Measurements from ENCODE around the gene ELK4.

ELK4 gene

GRCh38 chr1:205579711-205580110 lies 52.1 kb downstream of the ELK4 start:
- DNase-seq = no peak

- DNase-seq = no peak
Observed at GRCh38 chr1:205578780-205579571, 52.8 kb downstream of the ELK4 start.

DNA sequence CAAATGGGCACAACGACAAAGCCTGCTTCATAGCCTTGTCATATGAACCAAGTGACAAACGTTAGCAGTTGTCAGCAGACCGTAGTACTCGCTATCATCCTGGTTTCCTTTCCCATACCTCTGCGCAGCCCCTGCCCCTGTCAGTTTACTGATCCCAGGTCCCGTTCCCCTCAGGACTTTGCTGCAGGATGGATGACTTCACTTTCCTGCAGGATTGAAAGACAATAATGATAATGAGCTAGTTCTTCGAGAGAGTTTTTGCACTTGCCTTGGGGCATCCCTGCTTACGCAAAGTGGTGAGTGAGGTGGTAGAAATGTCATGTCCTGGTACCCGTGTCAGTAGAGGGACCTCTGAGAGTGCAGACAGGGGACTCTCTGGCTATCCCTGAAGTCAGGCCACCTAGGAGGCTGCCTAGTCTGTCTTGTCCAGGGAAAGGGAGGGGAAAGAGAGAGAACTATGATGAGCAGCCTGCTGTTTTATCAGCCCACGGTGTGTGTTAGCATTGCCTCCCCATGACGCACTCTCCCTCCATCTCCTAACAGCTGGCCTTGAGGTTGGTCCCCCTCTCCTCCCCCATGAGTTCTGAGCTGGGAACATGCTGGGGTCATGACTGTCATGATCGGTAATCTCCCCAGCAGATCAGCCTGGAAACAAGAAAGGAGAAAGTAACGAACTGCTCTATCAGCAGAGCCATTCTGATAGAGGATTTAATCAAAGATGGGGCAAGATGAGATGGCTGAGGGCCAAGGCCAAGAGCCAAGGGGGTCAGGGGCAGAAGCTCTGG lies 53.7 kb downstream of the ELK4 start:
- DNase-seq = no peak

GRCh38 chr1:205576805-205577761 lies 54.7 kb downstream of the ELK4 start:
- no peak for DNase-seq

- DNase-seq = no peak
Observed at GRCh38 chr1:205576011-205576410, 55.8 kb downstream of the ELK4 start.

DNA sequence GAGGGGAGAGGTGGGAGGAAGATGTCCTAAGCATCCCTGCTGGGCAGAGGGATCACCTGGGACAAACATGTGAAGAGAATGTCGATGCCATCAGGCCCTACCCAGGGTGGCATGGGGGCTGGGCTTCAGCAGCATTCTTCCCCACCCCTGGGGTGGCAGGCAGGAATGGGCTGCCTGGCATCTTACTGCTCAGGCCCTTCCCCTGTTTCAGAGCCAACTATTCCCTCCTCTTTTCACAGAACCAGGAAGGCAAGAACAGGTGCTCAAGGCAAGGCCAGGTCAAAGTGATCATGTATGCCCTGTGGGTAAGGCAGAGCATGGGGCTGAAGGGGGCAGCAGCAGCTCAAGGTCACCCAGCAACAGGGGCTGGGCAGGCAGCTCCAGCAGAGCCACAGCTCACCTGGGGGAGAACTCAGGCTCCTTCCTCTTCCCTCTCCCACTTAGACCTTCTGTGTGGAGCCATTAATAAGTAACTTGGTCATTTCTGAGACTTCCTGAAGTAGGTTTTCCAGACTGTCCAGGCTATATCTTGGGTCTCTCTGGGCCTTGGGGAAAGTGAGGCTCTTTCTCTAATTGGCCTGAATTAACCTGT lies 56.4 kb downstream of the ELK4 start:
- no peak for DNase-seq

GRCh38 chr1:205572421-205572820 lies 59.4 kb downstream of the ELK4 start:
- DNase-seq = no peak

DNA sequence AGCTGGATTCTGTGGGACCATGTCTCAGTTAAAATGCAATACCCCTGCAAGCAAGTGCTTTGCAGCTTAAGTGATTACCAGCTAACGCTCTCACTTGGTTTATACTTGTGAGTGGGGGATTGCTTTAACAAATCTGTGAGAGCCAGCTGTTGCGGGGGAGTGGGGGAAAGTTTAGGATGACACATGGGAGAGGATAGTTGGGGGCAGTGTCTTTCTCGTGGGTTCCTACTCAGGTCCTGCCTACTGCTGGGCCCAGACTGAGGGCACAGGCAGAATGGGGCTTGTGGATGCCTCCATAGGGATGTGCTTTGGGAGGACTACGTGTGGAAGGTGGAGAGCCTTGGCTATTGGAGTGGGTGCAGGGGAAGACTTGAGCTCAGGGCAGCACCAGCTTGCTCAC lies 60.1 kb downstream of the ELK4 start:
- no peak for DNase-seq

DNA sequence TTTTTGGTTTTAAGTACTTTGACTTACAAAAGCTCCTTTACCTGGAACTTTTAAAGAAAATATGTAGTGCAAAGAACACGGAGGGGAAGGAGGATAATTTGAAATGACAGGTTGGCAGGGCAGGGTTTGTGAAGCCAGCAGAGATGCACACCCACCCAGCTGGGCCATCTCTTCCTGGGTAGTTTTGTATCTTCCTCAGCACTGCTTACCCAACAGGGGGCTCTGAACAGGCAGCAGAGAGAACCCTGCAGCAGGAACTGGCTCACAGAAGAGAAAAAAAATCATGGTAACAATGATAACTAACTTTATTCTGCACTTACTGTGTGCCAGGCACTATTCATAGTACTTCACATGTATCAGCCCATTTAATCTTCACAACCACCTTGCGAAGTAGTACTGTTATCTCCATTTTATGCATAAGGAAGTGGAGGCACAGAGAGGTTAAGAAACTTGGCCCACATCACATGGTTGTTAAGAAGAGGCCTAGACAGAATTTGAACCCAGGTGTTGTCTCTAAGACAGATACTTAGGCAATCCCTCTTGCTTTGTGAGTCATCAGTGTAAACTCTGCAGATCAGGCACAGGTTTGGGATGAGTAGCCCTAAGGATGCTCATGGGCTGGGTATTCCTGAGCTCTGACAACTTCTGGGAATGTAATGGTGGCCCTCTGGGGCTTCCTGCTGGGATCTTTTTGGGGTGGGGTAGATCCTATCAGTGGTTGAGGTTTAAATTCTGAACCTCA lies 60.8 kb downstream of the ELK4 start:
- no peak for DNase-seq

GRCh38 chr1:205570173-205570501 lies 61.7 kb downstream of the ELK4 start:
- no peak for DNase-seq

DNA sequence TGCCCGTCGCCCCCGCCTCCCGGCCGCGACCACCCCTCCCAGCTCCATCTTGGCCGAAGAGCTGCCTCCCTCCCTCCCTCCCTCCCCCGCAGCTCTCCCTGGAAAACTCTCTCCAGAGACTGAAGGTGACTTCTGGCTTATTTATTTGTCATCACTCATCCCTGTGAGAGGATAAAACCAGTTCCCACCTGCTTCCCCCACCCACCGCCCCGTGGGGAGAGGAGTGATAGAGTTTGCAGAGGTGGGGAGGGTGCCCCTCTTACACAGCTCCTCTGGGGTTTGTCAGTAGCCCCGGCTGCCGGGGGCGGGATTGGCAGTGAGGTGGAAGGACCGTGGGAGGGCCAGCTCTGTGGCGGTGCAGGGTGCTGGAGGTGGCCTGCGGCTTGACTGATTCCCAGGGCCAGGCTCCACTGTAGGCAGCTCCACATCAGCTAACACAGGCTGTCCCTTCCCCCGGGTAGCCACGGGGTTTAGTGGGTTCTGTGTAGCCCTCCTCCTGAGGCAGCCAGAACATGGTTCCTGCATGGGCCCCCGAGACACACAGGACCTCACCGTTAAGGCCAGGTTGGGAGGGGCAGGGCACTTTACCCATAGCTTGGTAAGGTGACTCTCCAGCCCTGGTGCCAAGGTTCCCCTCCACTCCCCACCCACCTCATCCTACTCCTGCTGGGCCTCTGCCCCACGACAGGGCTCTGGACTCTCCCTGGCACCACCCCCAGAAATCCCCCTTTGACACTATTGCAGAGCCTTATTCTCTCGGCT lies 62.2 kb downstream of the ELK4 start:
- no peak for DNase-seq

DNA sequence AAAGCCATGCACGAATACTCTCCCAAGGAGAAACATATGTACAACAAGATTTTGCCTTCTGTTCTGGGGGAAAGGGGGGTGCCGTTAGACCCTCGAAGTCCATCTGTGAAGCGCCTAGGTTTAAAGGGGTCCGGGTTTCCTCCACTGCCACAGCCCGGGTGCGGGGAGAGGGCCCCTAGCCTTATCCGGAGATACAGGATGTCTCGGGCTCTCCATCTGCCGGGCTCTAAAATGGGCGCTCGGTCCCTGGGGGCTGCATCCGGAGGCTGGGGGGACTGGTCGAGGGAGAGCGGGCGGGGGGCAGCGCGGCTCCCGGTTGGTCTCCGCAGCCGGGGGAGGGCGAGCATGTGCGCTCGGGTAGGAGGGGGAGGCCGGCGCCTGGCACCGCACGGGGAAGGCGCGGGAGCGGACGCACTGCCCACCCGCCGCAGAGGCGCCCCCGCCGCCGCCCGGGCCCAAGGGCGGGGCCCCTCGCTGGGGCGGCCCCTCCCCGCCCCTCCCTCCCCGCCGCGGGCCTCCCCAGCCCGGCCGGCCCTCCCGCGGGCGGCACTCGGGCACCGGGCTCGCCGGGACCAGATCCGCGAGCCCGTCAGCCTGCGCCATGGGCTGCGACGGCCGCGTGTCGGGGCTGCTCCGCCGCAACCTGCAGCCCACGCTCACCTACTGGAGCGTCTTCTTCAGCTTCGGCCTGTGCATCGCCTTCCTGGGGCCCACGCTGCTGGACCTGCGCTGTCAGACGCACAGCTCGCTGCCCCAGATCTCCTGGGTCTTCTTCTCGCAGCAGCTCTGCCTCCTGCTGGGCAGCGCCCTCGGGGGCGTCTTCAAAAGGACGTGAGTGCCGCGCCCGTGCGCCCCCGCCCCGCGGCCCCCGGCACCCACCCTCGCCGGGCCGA lies 63.1 kb downstream of the ELK4 start:
- no peak for DNase-seq

DNA sequence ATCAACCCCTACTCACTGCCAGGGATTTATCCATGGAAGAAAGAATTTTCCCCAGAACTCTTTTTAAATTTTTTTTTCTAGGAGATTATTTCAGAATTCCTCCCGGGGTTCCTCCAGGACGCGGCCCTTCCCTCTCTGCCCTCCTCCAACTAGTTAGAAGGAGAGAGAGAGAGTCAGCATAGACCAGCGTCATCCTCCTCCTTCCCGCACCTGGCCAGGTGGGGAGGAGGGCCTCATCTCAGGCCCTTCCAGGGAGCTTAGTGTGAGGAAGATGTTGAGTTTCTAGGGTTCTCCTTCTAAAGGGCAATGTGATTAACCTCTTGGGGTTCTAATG lies 63.7 kb downstream of the ELK4 start:
- DNase-seq = no peak

- no peak for DNase-seq
Observed at GRCh38 chr1:205567716-205568115, 64.1 kb downstream of the ELK4 start.

DNA sequence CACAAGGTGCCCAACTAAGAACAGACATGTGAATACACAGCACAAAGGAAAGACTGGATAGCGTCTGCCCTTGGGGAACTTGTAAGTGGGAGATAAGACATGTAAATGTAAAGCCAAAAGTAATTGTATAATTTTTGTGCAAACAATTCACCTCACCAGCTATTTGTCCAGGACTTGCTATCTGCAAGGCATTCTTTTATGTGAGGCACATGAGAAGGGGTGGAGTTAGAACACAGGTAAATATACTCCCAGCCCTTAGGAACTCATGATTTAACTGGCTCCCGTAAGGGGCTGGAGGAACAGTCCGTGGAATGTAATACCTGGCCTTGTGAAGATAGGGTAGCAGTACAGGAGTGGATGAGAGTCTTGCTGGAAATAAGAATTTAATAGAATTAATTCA lies 66.0 kb downstream of the ELK4 start:
- DNase-seq = no peak

DNA sequence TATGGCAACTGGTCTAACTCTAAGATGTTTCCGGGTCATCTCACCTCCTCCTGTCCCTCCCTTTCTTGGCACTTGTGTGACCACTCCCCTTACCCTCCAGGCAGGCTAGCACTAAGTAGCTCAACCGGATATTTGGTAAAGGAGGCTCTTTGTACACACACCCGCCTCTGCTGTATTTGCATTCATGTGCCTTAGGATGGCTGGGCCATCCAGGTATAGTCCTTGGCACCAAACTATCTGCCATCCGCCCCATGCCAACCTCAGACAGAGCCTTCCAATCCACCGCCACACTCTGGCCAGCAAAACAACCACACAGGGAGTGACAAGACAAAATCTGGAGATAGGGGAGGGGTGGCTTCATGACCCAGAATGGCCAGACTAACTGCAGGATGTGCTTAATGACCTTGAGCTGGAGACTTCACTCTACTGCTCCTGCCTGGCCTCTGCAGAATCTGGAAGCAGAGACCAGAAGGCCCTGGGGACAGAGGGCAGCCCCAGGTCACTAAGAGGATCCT lies 67.8 kb downstream of the ELK4 start:
- no peak for DNase-seq

DNA sequence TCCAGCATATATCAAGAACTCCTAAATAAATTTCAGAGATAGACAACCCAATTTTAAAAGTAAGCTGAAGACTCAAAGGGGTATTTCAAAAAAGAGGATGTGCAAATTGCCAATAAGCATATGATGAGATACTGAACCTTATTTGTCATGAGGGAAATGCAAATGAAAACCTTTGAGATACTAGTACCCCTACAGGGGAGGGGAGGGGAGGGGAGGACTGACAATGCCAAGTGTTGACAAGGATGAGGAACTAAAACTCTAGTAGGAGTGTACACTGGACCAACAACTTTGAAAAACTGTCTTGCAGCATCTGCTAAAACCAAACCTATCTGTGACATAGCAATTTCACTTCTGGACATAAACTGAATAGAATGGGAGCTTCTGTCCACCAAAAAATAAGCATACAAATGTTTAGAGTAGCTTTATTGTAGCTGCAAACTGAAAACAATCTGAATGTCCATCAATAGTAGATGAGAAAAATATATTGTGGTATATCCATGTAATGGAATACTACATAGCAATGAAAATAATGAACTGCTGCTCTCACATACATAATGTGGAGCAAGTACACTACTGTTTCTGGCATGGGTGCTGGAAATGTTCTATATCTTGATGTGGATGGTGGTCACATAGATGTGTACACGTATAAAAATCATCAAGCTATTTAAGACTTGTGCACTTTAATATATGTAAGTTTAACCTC lies 70.2 kb downstream of the ELK4 start:
- peak; percentile 35 for DNase-seq

Data from inflammatory macrophage treated with lipopolysaccharide for 4 hours (primary cell).